H1 (cell line): Measurements from ENCODE around the gene PTGDS. TPM values are rescaled to one million over a fixed set of nuclear protein-coding genes. Genes with fewer than 3 reads are reported as not detected.

ENCODE experiments used
- CHD7 ChIP-seq: fragments of 300-600 bp; sonication (generic); IDR thresholded peaks from 2 replicates; pipeline ENCODE4 v1.7.1; 2012; ENCODE audit warnings: low read length, moderate library complexity, mild to moderate bottlenecking, inconsistent platforms; ENCODE audit not compliant: insufficient replicate concordance
- SP1 ChIP-seq: IDR thresholded peaks from 2 replicates; pipeline ENCODE4 v1.6.1; 2011; ENCODE audit warnings: low read depth, low read length
- polyA plus RNA-seq, 7 experiments: library from polyadenylated mRNA; depleted of rRNA in 3 of 7; stranded (reverse) in 5 of 7; unstranded in 2 of 7; fragments of >200 nt in 5 of 7; fragments of 200-250 nt in 2 of 7; gene quantifications; 1 replicate in 5 of 7; 2 replicates in 1 of 7; 4 replicates in 1 of 7; pipeline versions ENCODE4 v1.2.1 to v1.2.3, GENCODE V29; 2011 to 2013; ENCODE audit warnings: missing spikeins in 2 of 7, mixed read lengths in 2 of 7
- total RNA-seq: library from RNA; stranded (reverse); fragmentation: NEBNext Ultra II Directional; extraction: Animal tissue kit (Norgen Biotek cat#: 25700); gene quantifications from 2 replicates; pipeline ENCODE4 v1.2.1, GENCODE V29; 2021

Gene PTGDS
- total and polyA plus RNA-seq, 2 of the 8 experiments (the other 6 are each of a cell fraction or from before 2014, with no cell fraction given), result 1.7 to 2.3 TPM

GRCh38 chr9:136997830-136998234, 20.5 kb downstream of the PTGDS start (continued):
- TF ChIP-seq CHD7, result no peak
- TF ChIP-seq SP1, result no peak
